Lung (tissue), 12 donors: ENCODE results near the gene PVR. TPM values are rescaled to one million over a fixed set of nuclear protein-coding genes. Genes with fewer than 3 reads are reported as not detected.

ENCODE experiments used
- ATAC-seq: fragments of 200-7000 bp; cut with Tn5 transposase; one replicate; pipeline ENCODE4 v1.9.1; 2020; ENCODE audit warnings: moderate number of reproducible peaks; ENCODE audit not compliant: insufficient read depth, low FRiP score
- DNase-seq, 3 donors: peaks; one replicate each; pipeline ENCODE4 v3.0.0-alpha.2; 2013 to 2017
- H3K27ac ChIP-seq, 2 donors: one replicate each; pipeline ENCODE4 v1.5.1; 2013; ENCODE audit warnings: mild to moderate bottlenecking in 2 of 2, moderate library complexity in 2 of 2, control low read depth in 1 of 2, inconsistent platforms in 1 of 2, low read depth in 1 of 2, low read length in 1 of 2
- H3K27me3 ChIP-seq, 3 donors: one replicate each; pipeline ENCODE4 v1.5.1; 2013; ENCODE audit warnings: low read length in 2 of 3; ENCODE audit not compliant: control insufficient read depth in 3 of 3, insufficient read depth in 3 of 3
- H3K36me3 ChIP-seq, 4 donors: one replicate each; pipeline ENCODE4 v1.5.1; 2013; ENCODE audit warnings: low read length in 4 of 4, mild to moderate bottlenecking in 1 of 4, moderate library complexity in 1 of 4; ENCODE audit not compliant: control insufficient read depth in 4 of 4, insufficient read depth in 4 of 4
- H3K4me1 ChIP-seq, 5 donors: one replicate each; pipeline ENCODE4 v1.5.1; 2013; ENCODE audit warnings: low read length in 5 of 5, mild to moderate bottlenecking in 2 of 5, moderate library complexity in 1 of 5; ENCODE audit not compliant: control insufficient read depth in 5 of 5, insufficient read depth in 5 of 5
- H3K4me3 ChIP-seq: one replicate; pipeline ENCODE4 v1.5.1; 2013; ENCODE audit warnings: mild to moderate bottlenecking, control low read depth, moderate library complexity
- H3K9ac ChIP-seq, 2 donors: one replicate each; pipeline ENCODE4 v1.5.1; 2013; ENCODE audit warnings: low read length in 2 of 2, control low read depth in 1 of 2; ENCODE audit not compliant: insufficient read depth in 1 of 2
- H3K9me3 ChIP-seq, 4 donors: one replicate each; pipeline ENCODE4 v1.5.1; 2013; ENCODE audit warnings: low read length in 3 of 4, mild to moderate bottlenecking in 1 of 4, moderate library complexity in 1 of 4; ENCODE audit not compliant: control insufficient read depth in 4 of 4, insufficient read depth in 3 of 4
- WGBS, 2 donors: extraction: QIAGEN DNeasy Blood & Tissue Kit; methylation state at CpG; one replicate each; pipeline ENCODE4 v1.1.7; 2013; 5-methylcytosine and 5-hydroxymethylcytosine counted together
- polyA plus RNA-seq, 2 donors: library from polyadenylated mRNA; stranded (reverse); fragments of 200-250 nt; gene quantifications; one replicate each; pipeline ENCODE4 v1.2.1, GENCODE V29; 2013
- total RNA-seq, 2 donors: library from RNA; depleted of rRNA in 1 of 2; stranded (reverse); fragments of >200 nt in 1 of 2; gene quantifications; one replicate each; pipeline ENCODE4 v1.2.1, GENCODE V29; 2014 to 2021
- TF ChIP-seq, protein P1 (sequence below): IDR thresholded peaks from 2 replicates; pipeline ENCODE4 v1.5.1; 2012; ENCODE audit warnings: mild to moderate bottlenecking; ENCODE audit errors: control extremely low read depth, extremely low read depth
- donor health status: control.
- donor health status: control.
- donor health status: Bipolar disorder and iron deficiency.
- donor health status: healthy.
- donor health status: DM: yes; HTN: yes; CAD: no.

The PVR gene
- total and polyA plus RNA-seq, 4 donors: 26.4 to 51.6 (median 36.5) TPM

DNA sequence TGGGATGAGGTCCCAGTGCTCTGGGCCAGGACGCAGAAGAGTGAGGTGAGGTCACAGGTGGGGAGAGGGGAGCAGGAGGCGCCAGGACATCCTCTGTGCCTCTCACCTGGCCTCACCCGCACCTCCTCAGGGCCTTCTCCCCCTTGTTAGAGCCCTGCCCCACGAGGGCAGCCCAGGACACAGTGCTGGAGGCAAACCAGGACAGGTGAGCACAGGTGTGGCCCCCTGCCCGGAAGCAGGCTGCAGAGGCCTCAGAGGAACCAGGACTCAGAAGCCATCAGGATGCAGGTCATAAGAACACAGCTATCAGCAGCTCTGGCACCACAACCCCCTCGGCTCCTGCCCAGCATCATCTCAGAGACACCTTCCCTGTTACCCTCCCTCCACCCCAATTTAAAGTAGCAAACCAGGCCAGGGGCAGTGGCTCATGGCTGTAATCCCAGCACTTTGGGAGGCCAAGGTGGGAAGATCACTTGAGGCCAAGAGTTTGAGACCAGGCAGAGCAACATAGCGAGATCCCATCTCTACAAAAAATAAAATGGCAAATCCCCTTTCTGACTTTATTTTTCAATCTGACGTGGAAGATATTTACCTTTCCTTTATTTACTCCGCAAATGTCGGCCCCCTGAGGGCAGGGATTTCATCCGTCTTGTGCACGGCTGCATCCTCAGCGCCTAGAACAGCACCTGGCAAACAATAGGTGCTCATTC lies 54.9 kb downstream of the PVR start, which contains the start of gene CEACAM16:
Gene CEACAM16 (plus strand): TSS at position 660 of the 710 bp plus-strand sequence. CDS start 2,306 bp downstream, outside the sequence.
- Histone ChIP-seq H3K36me3 (no peaks in the 10 kb centered on the region), H3K4me3 (no peak within 1 kb of the TSS), H3K9me3 (no peaks in the 10 kb centered on the region), H3K27ac (no peak within 1 kb of the TSS), H3K27me3 (no peaks in the 10 kb centered on the region), H3K9ac (no peak within 1 kb of the TSS), H3K4me1 (peaks cover 0 to 3% (median 0%) of the 10 kb centered on the region in 5 donors)
- ATAC-seq (no peak), DNase-seq (no peak)
- TF ChIP-seq, protein P1, sequence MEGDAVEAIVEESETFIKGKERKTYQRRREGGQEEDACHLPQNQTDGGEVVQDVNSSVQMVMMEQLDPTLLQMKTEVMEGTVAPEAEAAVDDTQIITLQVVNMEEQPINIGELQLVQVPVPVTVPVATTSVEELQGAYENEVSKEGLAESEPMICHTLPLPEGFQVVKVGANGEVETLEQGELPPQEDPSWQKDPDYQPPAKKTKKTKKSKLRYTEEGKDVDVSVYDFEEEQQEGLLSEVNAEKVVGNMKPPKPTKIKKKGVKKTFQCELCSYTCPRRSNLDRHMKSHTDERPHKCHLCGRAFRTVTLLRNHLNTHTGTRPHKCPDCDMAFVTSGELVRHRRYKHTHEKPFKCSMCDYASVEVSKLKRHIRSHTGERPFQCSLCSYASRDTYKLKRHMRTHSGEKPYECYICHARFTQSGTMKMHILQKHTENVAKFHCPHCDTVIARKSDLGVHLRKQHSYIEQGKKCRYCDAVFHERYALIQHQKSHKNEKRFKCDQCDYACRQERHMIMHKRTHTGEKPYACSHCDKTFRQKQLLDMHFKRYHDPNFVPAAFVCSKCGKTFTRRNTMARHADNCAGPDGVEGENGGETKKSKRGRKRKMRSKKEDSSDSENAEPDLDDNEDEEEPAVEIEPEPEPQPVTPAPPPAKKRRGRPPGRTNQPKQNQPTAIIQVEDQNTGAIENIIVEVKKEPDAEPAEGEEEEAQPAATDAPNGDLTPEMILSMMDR: no peak
- 88 to 89% methylated on average over 12 to 13 of the region's 13 CpGs for WGBS, 2 donors

DNA sequence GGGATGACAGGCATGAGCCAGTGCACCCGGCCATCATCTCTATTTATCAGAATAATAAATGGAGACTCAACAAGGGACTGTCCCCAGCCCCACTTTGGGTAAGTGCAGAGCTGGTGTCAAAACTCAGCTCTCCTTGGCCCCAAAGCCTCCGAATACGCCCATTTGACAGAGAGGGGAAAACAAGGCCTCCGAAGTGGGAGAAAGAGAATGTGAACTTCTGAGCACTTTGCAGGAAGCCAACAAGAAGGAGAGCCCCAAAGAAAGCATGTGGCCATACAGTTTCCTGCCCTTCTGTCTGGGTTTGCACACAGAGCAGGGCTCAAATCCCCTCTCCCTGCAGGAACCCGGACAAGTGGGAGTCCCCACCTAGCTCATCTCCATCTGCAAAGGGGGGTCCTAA lies 56.8 kb downstream of the PVR start:
- H3K4me1 ChIP-seq: no peaks in the 10 kb centered on the region
- H3K9ac ChIP-seq: no peak overlapping the region
- ATAC-seq (no peak), DNase-seq (no peak)
- no peak overlapping the region for H3K27ac ChIP-seq
- no peaks in the 10 kb centered on the region for H3K36me3 ChIP-seq
- no peaks in the 10 kb centered on the region for H3K9me3 ChIP-seq
- no peak overlapping the region for H3K4me3 ChIP-seq
- 94 to 96% methylated on average over 5 of the region's 5 CpGs for WGBS, 2 donors
- TF ChIP-seq, protein P1: no peak
- H3K27me3 ChIP-seq: no peaks in the 10 kb centered on the region

DNA sequence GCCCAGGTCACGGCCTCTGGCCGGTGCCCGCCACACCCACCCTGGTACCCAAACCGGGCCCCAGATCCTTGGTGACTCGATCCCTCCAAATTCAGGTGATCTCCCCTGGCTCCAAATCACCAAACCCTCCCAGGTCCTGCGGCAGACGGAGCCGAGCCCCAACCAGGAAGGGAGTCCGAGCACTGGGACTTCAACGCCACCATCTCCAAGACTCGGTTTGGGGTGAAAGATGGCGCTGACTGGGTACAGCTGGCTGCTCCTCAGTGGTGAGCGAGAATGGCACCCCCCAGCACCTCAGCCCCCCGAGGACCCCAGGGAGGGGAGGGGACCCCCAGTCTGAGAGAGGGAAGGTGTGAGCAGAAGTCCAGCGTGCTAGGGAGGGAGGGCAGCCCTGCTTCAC lies 57.5 kb downstream of the PVR start:
- no peak for ATAC-seq
- DNase-seq: no peak
- no peaks in the 10 kb centered on the region for H3K36me3 ChIP-seq
- no peak overlapping the region for H3K9ac ChIP-seq
- H3K27ac ChIP-seq: no peak overlapping the region
- no peak overlapping the region for H3K4me3 ChIP-seq
- no peaks in the 10 kb centered on the region for H3K9me3 ChIP-seq
- H3K4me1 ChIP-seq: no peaks in the 10 kb centered on the region
- TF ChIP-seq, protein P1: no peak
- 89 to 92% methylated on average over 12 to 15 of the region's 15 CpGs for WGBS, 2 donors
- H3K27me3 ChIP-seq: no peaks in the 10 kb centered on the region
